ENCODE results near the gene SLC25A25.

Gene SLC25A25

GRCh38 chr9:128143525-128144238 is 75.7 kb downstream of the SLC25A25 start:
- DNase-seq (ENCODE audit: extremely low read depth in 1 of 2, low read depth in 1 of 2) = no peak

- no peak for DNase-seq (ENCODE audit: extremely low read depth in 1 of 2, low read depth in 1 of 2)
Measured at GRCh38 chr9:128144239-128145181, 76.5 kb downstream of the SLC25A25 start.

DNA sequence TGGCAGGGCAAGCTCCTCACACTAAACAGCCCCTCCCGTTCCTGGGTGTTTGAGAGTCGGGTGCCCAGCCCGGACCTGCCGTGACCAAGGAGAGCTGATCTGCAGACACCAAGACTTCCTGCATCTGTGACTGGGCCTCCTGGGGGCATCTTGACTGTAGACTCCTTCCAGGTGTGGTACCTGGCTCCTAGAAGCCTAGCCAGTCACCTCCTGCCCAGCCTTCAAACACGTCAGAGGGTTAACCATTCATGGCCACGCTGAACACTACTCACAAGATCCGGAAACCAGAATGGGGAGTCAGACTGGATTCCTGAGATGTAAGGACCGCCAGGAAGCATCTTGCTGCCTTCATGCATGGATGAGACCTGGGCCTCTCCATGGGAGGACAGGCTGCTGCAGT is 77.5 kb downstream of the SLC25A25 start:
- no peak for DNase-seq (ENCODE audit: extremely low read depth in 1 of 2, low read depth in 1 of 2)

- no peak for DNase-seq (ENCODE audit: extremely low read depth in 1 of 2, low read depth in 1 of 2)
Measured at GRCh38 chr9:128145951-128146351, 77.9 kb downstream of the SLC25A25 start.

DNA sequence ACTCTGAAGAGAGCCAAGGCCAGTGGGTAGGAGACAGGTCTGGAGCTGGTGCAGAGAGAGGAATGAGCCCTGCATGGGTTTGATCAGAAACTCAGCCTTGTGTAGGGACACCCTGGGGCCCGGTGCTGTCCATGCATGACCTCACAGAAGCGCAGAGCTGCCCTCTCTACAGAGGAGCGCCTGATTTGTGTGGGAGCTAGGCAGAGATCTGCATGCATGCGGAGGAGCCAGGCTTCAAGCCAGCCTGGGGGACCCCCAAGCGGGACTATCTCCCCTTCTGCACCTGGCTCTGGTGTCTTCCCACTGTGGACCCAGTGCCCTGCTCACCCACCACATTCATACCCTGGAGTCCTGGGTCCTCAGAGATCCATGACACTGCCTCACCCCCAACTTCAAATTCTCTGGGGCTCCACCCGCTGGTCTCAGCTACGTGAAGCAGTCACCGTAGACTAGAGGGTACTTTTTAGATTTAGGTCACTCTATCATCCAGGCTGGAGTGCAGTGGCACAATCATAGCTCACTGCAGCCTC is 78.6 kb downstream of the SLC25A25 start:
- no peak for DNase-seq (ENCODE audit: extremely low read depth in 1 of 2, low read depth in 1 of 2)

DNA sequence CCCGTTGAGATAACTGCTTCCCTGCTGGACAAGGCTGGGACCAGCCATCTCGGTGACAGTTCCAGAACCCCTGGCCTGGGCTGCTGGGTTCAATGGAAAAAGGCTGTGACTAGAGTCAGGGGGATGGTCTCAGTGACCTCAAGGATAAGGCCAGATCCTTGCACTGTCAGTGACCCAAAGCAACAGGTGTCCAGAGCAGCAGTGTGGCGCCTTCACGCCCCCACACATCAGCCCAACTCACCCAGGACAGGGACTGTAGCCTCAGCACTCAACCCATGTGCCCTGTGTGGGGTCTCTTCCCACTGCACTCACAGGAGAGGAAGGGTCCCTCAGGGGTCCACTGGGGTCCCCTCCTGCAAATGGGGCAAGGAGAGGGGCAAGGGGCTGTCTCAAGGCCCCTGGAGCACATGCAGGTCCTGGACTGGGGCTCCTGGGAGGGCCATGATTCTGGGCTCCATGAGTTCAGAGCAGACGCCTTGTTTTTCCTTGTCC is 80.5 kb downstream of the SLC25A25 start:
- no peak for DNase-seq (ENCODE audit: extremely low read depth in 1 of 2, low read depth in 1 of 2)

- DNase-seq (ENCODE audit: extremely low read depth in 1 of 2, low read depth in 1 of 2) = no peak
Measured at GRCh38 chr9:128149001-128149701, 81.1 kb downstream of the SLC25A25 start, which contains the start of gene LCN2. LCN2 (plus strand) TSS chr9:128149453; CDS start chr9:128149526, 73 bp downstream.

GRCh38 chr9:128149951-128150593 is 82.0 kb downstream of the SLC25A25 start:
- DNase-seq (ENCODE audit: extremely low read depth in 1 of 2, low read depth in 1 of 2) = no peak

GRCh38 chr9:128150594-128151308 is 82.7 kb downstream of the SLC25A25 start:
- DNase-seq (ENCODE audit: extremely low read depth in 1 of 2, low read depth in 1 of 2) = no peak

DNA sequence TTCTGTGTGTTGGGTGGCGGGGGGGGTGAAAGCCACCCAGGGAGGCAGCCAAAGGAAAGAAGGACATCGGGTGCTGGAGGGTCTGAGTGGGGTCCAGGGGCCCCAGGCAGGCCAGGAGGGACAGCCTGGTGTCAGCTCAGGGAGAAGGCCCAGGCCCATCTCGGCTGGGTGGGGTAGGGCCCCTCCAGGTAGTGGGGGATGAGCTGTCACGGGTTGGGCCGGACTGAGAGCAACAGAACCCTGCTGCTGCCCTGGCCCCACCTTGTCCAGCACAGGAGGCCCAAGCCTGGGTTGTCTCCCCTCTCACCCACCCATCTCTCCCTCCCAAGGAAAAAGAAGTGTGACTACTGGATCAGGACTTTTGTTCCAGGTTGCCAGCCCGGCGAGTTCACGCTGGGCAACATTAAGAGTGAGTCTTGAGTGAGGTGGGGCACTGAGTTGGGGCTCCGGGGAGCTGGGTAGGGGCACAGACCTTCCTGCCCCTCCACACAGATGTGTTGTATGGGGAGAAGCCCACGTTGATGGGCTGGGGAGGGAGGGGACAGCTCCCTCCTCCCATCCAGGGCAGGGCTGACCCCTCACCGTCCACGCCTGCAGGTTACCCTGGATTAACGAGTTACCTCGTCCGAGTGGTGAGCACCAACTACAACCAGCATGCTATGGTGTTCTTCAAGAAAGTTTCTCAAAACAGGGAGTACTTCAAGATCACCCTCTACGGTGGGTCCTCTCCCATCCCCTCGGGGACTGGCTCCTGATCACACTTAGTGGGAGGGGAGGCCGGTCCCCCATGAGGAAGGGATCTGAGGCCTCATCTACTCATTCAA is 83.5 kb downstream of the SLC25A25 start:
- no peak for DNase-seq (ENCODE audit: extremely low read depth in 1 of 2, low read depth in 1 of 2)

GRCh38 chr9:128152133-128153059 is 84.4 kb downstream of the SLC25A25 start:
- no peak for DNase-seq (ENCODE audit: extremely low read depth in 1 of 2, low read depth in 1 of 2)

DNA sequence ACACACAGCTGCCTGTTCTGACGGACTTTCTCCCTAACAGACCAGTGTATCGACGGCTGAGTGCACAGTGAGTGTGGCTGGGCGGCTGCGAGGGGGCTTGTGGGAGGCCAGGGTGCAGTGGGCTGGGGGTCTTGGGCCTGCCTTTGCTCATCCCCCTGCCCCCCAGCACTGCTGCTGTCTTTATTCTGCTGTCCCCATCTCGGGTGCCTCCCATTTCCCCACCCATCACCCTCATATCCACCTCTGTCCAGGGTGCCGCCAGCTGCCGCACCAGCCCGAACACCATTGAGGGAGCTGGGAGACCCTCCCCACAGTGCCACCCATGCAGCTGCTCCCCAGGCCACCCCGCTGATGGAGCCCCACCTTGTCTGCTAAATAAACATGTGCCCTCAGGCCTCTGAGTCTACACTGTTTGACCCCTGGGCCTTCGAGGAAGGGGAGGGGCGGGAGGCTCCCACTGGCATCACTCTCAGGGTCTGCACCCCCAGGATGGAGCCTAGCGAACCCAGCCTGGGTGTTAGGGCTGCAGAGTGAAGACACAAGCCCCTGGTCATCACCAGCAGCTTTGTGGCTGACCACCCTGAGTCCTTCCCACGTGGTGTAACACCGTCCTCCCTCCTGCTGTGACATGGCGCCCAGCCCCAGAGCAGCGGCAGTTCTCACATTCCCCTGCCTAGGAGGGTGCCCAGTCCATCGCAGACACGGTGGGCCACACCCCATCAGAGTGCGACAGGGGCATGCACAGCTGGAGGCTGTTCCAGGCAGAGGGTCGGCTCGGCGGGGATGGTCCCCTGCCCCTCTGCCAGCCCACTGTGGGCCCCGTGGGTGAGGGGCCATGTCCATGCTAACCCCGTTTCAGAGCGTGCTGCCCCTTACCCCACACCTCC is 85.3 kb downstream of the SLC25A25 start:
- no peak for DNase-seq (ENCODE audit: extremely low read depth in 1 of 2, low read depth in 1 of 2)

GRCh38 chr9:128153947-128154695 is 86.1 kb downstream of the SLC25A25 start:
- DNase-seq (ENCODE audit: extremely low read depth in 1 of 2, low read depth in 1 of 2) = no peak

DNA sequence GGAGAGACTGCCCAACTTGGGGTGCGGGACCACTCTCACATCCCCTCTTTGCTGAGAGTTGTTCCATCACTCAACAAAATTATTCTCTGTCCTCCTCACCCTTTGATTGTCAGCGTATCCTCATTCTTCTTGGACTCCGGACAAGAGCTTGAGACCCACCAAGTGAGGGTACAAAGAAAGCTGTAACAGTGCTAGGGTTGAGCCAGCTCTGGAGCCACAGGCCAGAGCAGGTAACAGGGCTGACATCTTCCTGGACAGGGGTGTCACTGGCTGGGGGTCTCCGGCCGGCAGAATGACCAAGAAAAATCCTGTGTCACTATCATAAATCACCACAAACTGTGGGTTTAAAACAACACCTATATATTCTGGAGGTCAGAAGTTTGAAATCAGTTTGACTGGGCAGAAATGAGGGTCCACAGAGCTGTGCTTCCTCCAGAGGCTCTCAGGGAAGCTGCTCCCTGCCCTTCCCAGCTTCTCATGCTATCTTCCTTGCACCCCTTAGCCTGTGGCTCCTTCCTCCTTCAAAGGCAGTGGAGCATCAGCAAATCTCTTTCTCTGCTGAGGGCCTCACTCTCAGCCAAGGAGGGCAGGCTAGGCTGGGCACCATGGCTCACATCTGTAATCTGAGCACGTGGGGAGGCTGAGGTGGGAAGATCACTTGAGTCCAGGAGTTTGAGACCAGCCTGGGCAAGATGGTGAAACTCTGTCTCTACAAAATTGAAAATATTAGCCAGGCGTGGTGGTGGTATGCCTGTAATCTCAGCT is 87.9 kb downstream of the SLC25A25 start:
- no peak for DNase-seq (ENCODE audit: extremely low read depth in 1 of 2, low read depth in 1 of 2)

Measured in activated CD8-positive, alpha-beta memory T cell treated with anti-CD3 and anti-CD28 coated beads for 1 hour (primary cell).